CD4-positive, alpha-beta T cell treated with Interleukin-12 subunit alpha and Interleukin-12 subunit beta, for 1 hour (primary cell): ENCODE measurements around the gene RCOR1.
A peak's percentile ranks its signal among the peaks of the same experiment; 100 is the strongest.
"Not testable (repeated sequence)": the region's sequence is repeated elsewhere in the genome, so short reads cannot be mapped to it uniquely, and the experiment has no call there.

Source experiments
- DNase-seq: peaks from one replicate; pipeline ENCODE4 v3.0.0-alpha.2; 2020

The RCOR1 gene

GRCh38 chr14:102591944-102592762, at the start of gene RCOR1:
Gene RCOR1, plus strand, starts transcription at chr14:102592649. Its CDS starts 238 bp downstream, at chr14:102592887.
- DNase-seq: peak; percentile 98

GRCh38 chr14:102544046-102544746, 48.3 kb upstream of the RCOR1 start:
- DNase-seq: no peak

GRCh38 chr14:102544747-102545460, 47.5 kb upstream of the RCOR1 start:
- DNase-seq: peak; percentile 33

- no peak for DNase-seq
These were observed 46.8 kb upstream of the RCOR1 start for GRCh38 chr14:102545461-102546265.

GRCh38 chr14:102548616-102549240, 43.7 kb upstream of the RCOR1 start:
- no peak for DNase-seq

GRCh38 chr14:102550927-102551401, 41.5 kb upstream of the RCOR1 start:
- not testable (repeated sequence) for DNase-seq

- no peak for DNase-seq
These were observed 40.3 kb upstream of the RCOR1 start for GRCh38 chr14:102551995-102552705.

GRCh38 chr14:102554821-102555819, 37.3 kb upstream of the RCOR1 start:
- DNase-seq: peak; percentile 58

- DNase-seq: no peak
These were observed 36.3 kb upstream of the RCOR1 start for GRCh38 chr14:102556098-102556677.

- no peak for DNase-seq
These were observed 34.8 kb upstream of the RCOR1 start for GRCh38 chr14:102557434-102558226.

GRCh38 chr14:102558556-102558955, 33.9 kb upstream of the RCOR1 start:
- no peak for DNase-seq

- DNase-seq: no peak
These were observed 31.8 kb upstream of the RCOR1 start for GRCh38 chr14:102560458-102561261.

GRCh38 chr14:102565331-102565887, 27.0 kb upstream of the RCOR1 start:
- DNase-seq: peak; percentile 10

- DNase-seq: no peak
These were observed 26.5 kb upstream of the RCOR1 start for GRCh38 chr14:102565959-102566358.

GRCh38 chr14:102568115-102568614, 24.3 kb upstream of the RCOR1 start:
- DNase-seq: peak; percentile 61

GRCh38 chr14:102570334-102570995, 22.0 kb upstream of the RCOR1 start:
- DNase-seq: no peak

- DNase-seq: no peak
These were observed 21.4 kb upstream of the RCOR1 start for GRCh38 chr14:102571043-102571442.
